Measurements from ENCODE around the gene LCORL.

- TF ChIP-seq, protein P1, sequence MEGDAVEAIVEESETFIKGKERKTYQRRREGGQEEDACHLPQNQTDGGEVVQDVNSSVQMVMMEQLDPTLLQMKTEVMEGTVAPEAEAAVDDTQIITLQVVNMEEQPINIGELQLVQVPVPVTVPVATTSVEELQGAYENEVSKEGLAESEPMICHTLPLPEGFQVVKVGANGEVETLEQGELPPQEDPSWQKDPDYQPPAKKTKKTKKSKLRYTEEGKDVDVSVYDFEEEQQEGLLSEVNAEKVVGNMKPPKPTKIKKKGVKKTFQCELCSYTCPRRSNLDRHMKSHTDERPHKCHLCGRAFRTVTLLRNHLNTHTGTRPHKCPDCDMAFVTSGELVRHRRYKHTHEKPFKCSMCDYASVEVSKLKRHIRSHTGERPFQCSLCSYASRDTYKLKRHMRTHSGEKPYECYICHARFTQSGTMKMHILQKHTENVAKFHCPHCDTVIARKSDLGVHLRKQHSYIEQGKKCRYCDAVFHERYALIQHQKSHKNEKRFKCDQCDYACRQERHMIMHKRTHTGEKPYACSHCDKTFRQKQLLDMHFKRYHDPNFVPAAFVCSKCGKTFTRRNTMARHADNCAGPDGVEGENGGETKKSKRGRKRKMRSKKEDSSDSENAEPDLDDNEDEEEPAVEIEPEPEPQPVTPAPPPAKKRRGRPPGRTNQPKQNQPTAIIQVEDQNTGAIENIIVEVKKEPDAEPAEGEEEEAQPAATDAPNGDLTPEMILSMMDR (IDR thresholded peaks at IDR 0.05), result no peak
- TF ChIP-seq ZFX (IDR thresholded peaks at IDR 0.05; ENCODE audit: borderline replicate concordance), result no peak
Measured at GRCh38 chr4:17812801-17813200, 208.8 kb downstream of the LCORL start.

Data from 22Rv1 (cell line).